Erythroblast (primary cell): ENCODE measurements around the gene ITLN2.
"Not testable (repeated sequence)": the region's sequence is repeated elsewhere in the genome, so short reads cannot be mapped to it uniquely, and the experiment has no call there.

Experiments used
- GATA1 ChIP-seq: IDR thresholded peaks from 2 replicates; pipeline ENCODE4 v1.6.1; 2011; ENCODE audit warnings: low read depth, mild to moderate bottlenecking, control low read depth, low read length, moderate library complexity
- POLR2A ChIP-seq: IDR thresholded peaks from 2 replicates; pipeline ENCODE4 v1.6.1; 2011; ENCODE audit warnings: mild to moderate bottlenecking, low read length

DNA sequence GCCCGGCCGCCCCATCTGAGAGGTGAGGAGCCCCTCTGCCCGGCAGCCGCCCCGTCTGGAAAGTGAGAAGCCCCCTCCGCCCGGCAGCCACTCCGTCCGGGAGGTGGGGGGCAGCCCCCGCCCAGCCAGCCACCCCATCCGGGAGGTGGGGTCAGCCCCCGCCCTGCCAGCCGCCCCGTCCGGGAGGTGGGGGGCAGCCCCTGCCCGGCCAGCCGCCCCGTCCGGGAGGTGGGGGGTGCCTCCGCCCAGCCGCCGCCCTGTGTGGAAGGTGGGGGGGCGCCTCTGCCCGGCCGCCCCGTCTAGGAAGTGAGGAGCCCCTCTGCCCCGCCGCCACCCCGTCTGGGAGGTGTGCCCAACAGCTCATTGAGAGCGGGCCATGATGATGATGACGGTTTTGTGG lies 21.3 kb downstream of the ITLN2 start:
- TF ChIP-seq POLR2A, GATA1: not testable (repeated sequence)
